HG02885 (cell line): ENCODE measurements around the gene NDUFAF2.
A peak's percentile ranks its signal among the peaks of the same experiment; 100 is the strongest.
"Not testable (repeated sequence)": the region's sequence is repeated elsewhere in the genome, so short reads cannot be mapped to it uniquely, and the experiment has no call there.

Experiments
- ATAC-seq: cut with Tn5 transposase; IDR thresholded peaks from one replicate; pipeline ENCODE4 v1.9.1; 2021; ENCODE audit warnings: mild to moderate bottlenecking; ENCODE audit not compliant: unreplicated experiment, poor library complexity

NDUFAF2 gene

GRCh38 chr5:60944904-60945812 is at the start of gene NDUFAF2, which contains the start of gene ERCC8:
TSS of gene NDUFAF2 (plus strand) at chr5:60945205. CDS start at chr5:60945256, 51 bp downstream.
TSS of gene ERCC8 (minus strand) at chr5:60945070. CDS start at chr5:60945008, 62 bp downstream.
- peak; percentile 99 for ATAC-seq

GRCh38 chr5:60896991-60897390 is 48.0 kb upstream of the NDUFAF2 start:
- ATAC-seq, result no peak

- no peak for ATAC-seq
Observed at GRCh38 chr5:60903356-60903755, 41.6 kb upstream of the NDUFAF2 start.

GRCh38 chr5:60916646-60917045 is 28.4 kb upstream of the NDUFAF2 start:
- ATAC-seq, result no peak

GRCh38 chr5:60918466-60918865 is 26.5 kb upstream of the NDUFAF2 start:
- no peak for ATAC-seq

- no peak for ATAC-seq
Observed at GRCh38 chr5:60927450-60927849, 17.6 kb upstream of the NDUFAF2 start.

GRCh38 chr5:60929024-60929423 is 16.0 kb upstream of the NDUFAF2 start:
- ATAC-seq, result no peak

- no peak for ATAC-seq
Observed at GRCh38 chr5:60943624-60944023, 1.4 kb upstream of the NDUFAF2 start.

GRCh38 chr5:60945813-60946187 is 795 bp downstream of the NDUFAF2 start:
- ATAC-seq, result peak; percentile 31

GRCh38 chr5:60948738-60949137 is 3.7 kb downstream of the NDUFAF2 start:
- no peak for ATAC-seq

- no peak for ATAC-seq
Observed at GRCh38 chr5:60955239-60955638, 10.2 kb downstream of the NDUFAF2 start.

- ATAC-seq, result no peak
Observed at GRCh38 chr5:60958088-60958487, 13.1 kb downstream of the NDUFAF2 start.

GRCh38 chr5:60958712-60959111 is 13.7 kb downstream of the NDUFAF2 start:
- ATAC-seq, result no peak

- ATAC-seq, result no peak
Observed at GRCh38 chr5:60959156-60959555, 14.2 kb downstream of the NDUFAF2 start.

- no peak for ATAC-seq
Observed at GRCh38 chr5:60960591-60960990, 15.6 kb downstream of the NDUFAF2 start.

- no peak for ATAC-seq
Observed at GRCh38 chr5:60961685-60962084, 16.7 kb downstream of the NDUFAF2 start.

GRCh38 chr5:60972231-60972630 is 27.2 kb downstream of the NDUFAF2 start:
- ATAC-seq, result no peak

GRCh38 chr5:60977956-60978737 is 33.1 kb downstream of the NDUFAF2 start:
- no peak for ATAC-seq

GRCh38 chr5:60978968-60979367 is 34.0 kb downstream of the NDUFAF2 start:
- no peak for ATAC-seq

- no peak for ATAC-seq
Observed at GRCh38 chr5:60980511-60980910, 35.5 kb downstream of the NDUFAF2 start.

- ATAC-seq, result not testable (repeated sequence)
Observed at GRCh38 chr5:60982127-60982526, 37.1 kb downstream of the NDUFAF2 start.
